ENCODE data around the gene NDUFB8.

Gene NDUFB8

GRCh38 chr10:100535715-100536353, 6.2 kb upstream of the NDUFB8 start, which contains the start of gene HIF1AN (continued):
- TF ChIP-seq ZNF580 (tag by site-specific recombination; IDR thresholded peaks at IDR 0.05) (peak; percentile 91), MYNN (tag by site-specific recombination; IDR thresholded peaks at IDR 0.05; ENCODE audit: borderline replicate concordance) (no peak), ZBTB11 (tag by site-specific recombination; conservative IDR thresholded peaks at IDR 0.05; ENCODE audit: low read depth) (peak; percentile 96), ZNF600 (tag by site-specific recombination; IDR thresholded peaks at IDR 0.05) (peak; percentile 50; the same call in 1 of the 2 replicates), ZXDB (tag by site-specific recombination; IDR thresholded peaks at IDR 0.05) (peak; percentile 95), ZBTB8A (tag by site-specific recombination; IDR thresholded peaks at IDR 0.05) (peak; percentile 79), ZNF398 (tag by site-specific recombination; IDR thresholded peaks at IDR 0.05) (0 out of 2 replicates have a peak, but pooled peaks have one; percentile 32), ZNF544 (tag by site-specific recombination; IDR thresholded peaks at IDR 0.05) (no peak), PRDM6 (tag by site-specific recombination; IDR thresholded peaks at IDR 0.05) (no peak), ZNF2 (tag by site-specific recombination; IDR thresholded peaks at IDR 0.05) (peak; percentile 84), ZNF324 (tag by site-specific recombination; IDR thresholded peaks at IDR 0.05) (peak; percentile 88), ZNF621 (tag by site-specific recombination; IDR thresholded peaks at IDR 0.05) (no peak), ZBTB17 (tag by site-specific recombination; IDR thresholded peaks at IDR 0.05) (peak; percentile 92), SP7 (tag by site-specific recombination; IDR thresholded peaks at IDR 0.05) (peak; percentile 90), ZNF157 (tag by site-specific recombination; IDR thresholded peaks at IDR 0.05) (no peak), ZNF629 (tag by site-specific recombination; IDR thresholded peaks at IDR 0.05) (peak; percentile 91), REPIN1 (tag by site-specific recombination; IDR thresholded peaks at IDR 0.05; ENCODE audit: low read depth) (peak; percentile 78), ZNF558 (tag by site-specific recombination; IDR thresholded peaks at IDR 0.05) (no peak; the same call in 1 of the 2 replicates), INSM2 (tag by site-specific recombination; IDR thresholded peaks at IDR 0.05) (0 out of 2 replicates have a peak, but pooled peaks have one; percentile 38), KLF1 (tag by site-specific recombination; IDR thresholded peaks at IDR 0.05) (peak; percentile 59), ZNF202 (tag by site-specific recombination; IDR thresholded peaks at IDR 0.05; ENCODE audit: borderline replicate concordance) (no peak), KLF7 (tag by site-specific recombination; IDR thresholded peaks at IDR 0.05; ENCODE audit: borderline replicate concordance) (0 out of 2 replicates have a peak, but pooled peaks have one; percentile 67), KLF8 (tag by site-specific recombination; IDR thresholded peaks at IDR 0.05) (peak; percentile 91), ZNF639 (tag by site-specific recombination; IDR thresholded peaks at IDR 0.05) (peak; percentile 94), ZBTB26 (tag by site-specific recombination; optimal IDR thresholded peaks at IDR 0.05) (peak; percentile 27), ZBTB20 (tag by site-specific recombination; IDR thresholded peaks at IDR 0.05) (peak; percentile 60; the same call in 1 of the 2 replicates), ZEB2 (tag by site-specific recombination; IDR thresholded peaks at IDR 0.05) (peak; percentile 98), TCF7L2 (IDR thresholded peaks at IDR 0.05; ENCODE audit: borderline replicate concordance, low read depth, low read length) (no peak), ZNF530 (tag by site-specific recombination; IDR thresholded peaks at IDR 0.05; ENCODE audit: low read depth) (no peak)
